ENCODE data around the gene SECISBP2L. TPM values are rescaled to one million over a fixed set of nuclear protein-coding genes. Genes with fewer than 3 reads are reported as not detected.

SECISBP2L gene, protein sequence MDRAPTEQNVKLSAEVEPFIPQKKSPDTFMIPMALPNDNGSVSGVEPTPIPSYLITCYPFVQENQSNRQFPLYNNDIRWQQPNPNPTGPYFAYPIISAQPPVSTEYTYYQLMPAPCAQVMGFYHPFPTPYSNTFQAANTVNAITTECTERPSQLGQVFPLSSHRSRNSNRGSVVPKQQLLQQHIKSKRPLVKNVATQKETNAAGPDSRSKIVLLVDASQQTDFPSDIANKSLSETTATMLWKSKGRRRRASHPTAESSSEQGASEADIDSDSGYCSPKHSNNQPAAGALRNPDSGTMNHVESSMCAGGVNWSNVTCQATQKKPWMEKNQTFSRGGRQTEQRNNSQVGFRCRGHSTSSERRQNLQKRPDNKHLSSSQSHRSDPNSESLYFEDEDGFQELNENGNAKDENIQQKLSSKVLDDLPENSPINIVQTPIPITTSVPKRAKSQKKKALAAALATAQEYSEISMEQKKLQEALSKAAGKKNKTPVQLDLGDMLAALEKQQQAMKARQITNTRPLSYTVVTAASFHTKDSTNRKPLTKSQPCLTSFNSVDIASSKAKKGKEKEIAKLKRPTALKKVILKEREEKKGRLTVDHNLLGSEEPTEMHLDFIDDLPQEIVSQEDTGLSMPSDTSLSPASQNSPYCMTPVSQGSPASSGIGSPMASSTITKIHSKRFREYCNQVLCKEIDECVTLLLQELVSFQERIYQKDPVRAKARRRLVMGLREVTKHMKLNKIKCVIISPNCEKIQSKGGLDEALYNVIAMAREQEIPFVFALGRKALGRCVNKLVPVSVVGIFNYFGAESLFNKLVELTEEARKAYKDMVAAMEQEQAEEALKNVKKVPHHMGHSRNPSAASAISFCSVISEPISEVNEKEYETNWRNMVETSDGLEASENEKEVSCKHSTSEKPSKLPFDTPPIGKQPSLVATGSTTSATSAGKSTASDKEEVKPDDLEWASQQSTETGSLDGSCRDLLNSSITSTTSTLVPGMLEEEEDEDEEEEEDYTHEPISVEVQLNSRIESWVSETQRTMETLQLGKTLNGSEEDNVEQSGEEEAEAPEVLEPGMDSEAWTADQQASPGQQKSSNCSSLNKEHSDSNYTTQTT
- 4.5 to 9.2 TPM (median 8.3 TPM) in 5 replicates for total RNA-seq (2022; extraction: Qiagen RNA extraction; ENCODE audit: low read depth)

DNA sequence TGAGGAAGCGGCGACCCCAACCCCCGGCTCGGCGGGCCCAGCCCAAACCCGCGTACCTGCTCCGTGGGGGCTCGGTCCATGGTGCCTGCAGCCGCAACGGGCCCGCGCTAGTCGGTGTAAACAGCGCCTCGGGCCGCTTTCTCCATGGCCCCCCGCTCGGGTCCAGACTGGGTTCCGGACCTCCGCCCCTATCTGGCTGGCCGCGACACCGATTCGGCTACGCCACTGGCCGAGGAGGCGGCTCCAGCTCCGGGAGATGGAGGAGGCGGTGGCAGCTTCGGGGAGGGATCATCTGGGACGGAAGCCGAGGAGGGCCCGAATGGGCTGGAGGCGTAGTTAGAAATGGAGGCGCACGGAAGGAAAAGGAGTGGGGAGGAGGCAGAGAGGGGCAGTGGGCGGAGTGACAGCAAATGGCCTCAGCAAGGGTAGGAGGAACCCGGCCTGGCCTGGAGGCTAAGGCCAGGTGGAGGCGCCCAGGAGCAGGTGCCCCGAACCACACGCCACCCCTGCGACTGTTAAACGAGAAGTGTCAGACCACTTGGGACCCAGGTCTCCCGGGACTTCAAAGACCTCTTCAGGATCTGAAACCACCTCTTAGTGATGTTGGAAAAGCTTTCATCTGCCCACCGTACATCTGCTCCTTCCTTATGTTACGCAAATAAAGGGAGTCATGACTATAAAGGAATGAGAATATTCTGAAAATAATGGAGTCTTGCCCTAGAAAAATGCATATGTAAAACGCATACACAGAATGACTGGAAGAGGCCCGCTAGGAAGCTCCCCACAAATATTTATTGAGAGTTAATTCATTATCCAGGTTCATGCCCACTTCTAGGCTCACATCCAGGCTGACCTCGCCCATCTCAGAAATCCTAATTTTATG is at the start of gene SECISBP2L:
TSS of gene SECISBP2L (minus strand) at position 227 of the 883 bp plus-strand sequence. CDS start at position 80, 147 bp downstream.

DNA sequence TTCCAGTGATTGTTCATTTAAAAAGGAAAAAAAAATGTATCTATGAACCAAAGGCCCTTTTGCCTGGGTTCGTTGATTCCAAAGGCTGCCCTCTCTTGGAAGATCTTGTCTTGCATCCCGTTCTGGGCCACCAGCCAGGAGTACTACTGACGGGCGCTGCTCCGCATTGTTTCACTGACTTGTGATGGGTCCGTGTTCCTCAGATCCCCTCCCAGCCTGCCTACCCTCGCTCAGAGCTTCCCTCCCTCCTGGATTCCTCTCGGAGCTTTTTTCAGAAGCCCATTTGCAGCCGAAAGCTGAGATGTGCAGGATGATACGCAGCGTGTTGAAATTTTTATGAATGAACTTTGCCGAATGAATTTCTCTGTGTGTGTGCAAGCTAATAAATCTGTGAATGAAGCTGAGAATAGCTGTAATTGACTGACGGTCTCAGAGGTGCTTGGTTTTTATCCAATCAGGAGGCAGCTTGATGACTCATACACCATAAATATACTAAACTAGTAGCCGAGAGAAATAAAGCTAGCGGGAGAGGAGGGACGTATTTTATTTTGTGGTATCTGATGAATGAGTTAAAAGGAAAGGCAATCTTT is 82.6 kb downstream of the SECISBP2L start, which contains the start of gene SHC4:
TSS of gene SHC4 (minus strand) at position 396 of the 590 bp plus-strand sequence. CDS start 904 bp downstream, outside the sequence.

Other genes with a start within 250 kb of the SECISBP2L start
- 2.6 to 4.6 TPM (median 3.7 TPM) in 5 replicates for gene CEP152, start 235.4 kb downstream of the SECISBP2L start, total RNA-seq (2022; extraction: Qiagen RNA extraction; ENCODE audit: low read depth)
- 104 to 129 TPM (median 113 TPM) in 5 replicates for gene EID1, start 168.3 kb downstream of the SECISBP2L start, total RNA-seq (2022; extraction: Qiagen RNA extraction; ENCODE audit: low read depth)
- 0.61 to 1.2 TPM (median 0.80 TPM) in 5 replicates for gene SHC4, start 82.5 kb downstream of the SECISBP2L start, total RNA-seq (2022; extraction: Qiagen RNA extraction; ENCODE audit: low read depth)
- gene COPS2, start 109.2 kb upstream of the SECISBP2L start, total RNA-seq (2022; extraction: Qiagen RNA extraction; ENCODE audit: low read depth), result 52.5 to 92.3 TPM (median 62.5 TPM) in 5 replicates
- gene GALK2, start 123.8 kb upstream of the SECISBP2L start, total RNA-seq (2022; extraction: Qiagen RNA extraction; ENCODE audit: low read depth), result 19.2 to 22.9 TPM (median 20.8 TPM) in 5 replicates